H9 (cell line): Measurements from ENCODE around the gene GTF2F2. TPM values are rescaled to one million over a fixed set of nuclear protein-coding genes. Genes with fewer than 3 reads are reported as not detected.

ENCODE experiments used
- DNase-seq: peaks from one replicate; pipeline ENCODE4 v3.0.0-alpha.2; 2017
- H2AFZ ChIP-seq: one replicate; pipeline ENCODE4 v1.6.1; 2013; ENCODE audit warnings: mild to moderate bottlenecking, low read length, control low read depth, moderate library complexity
- H2AK5ac ChIP-seq: 2 replicates; pipeline ENCODE4 v1.6.1; 2013; ENCODE audit warnings: low read length, control low read depth, mixed read lengths; ENCODE audit not compliant: insufficient read length
- H2BK120ac ChIP-seq: one replicate; pipeline ENCODE4 v1.6.1; 2013; ENCODE audit warnings: low read depth, mild to moderate bottlenecking, low read length, control low read depth, inconsistent platforms; ENCODE audit not compliant: poor library complexity, severe bottlenecking
- H2BK12ac ChIP-seq: 2 replicates; pipeline ENCODE4 v1.6.1; 2013; ENCODE audit warnings: low read length, control low read depth, mixed read lengths, low read depth; ENCODE audit not compliant: insufficient read length
- H2BK15ac ChIP-seq: 2 replicates; pipeline ENCODE4 v1.6.1; 2013; ENCODE audit warnings: low read depth, low read length, control low read depth
- H2BK20ac ChIP-seq: one replicate; pipeline ENCODE4 v1.6.1; 2013; ENCODE audit warnings: low read depth, mild to moderate bottlenecking, low read length, control low read depth, inconsistent platforms; ENCODE audit not compliant: poor library complexity, severe bottlenecking
- H2BK5ac ChIP-seq: 2 replicates; pipeline ENCODE4 v1.6.1; 2013; ENCODE audit warnings: low read length, control low read depth, mixed read lengths; ENCODE audit not compliant: insufficient read length
- H3K14ac ChIP-seq: 2 replicates; pipeline ENCODE4 v1.6.1; 2013; ENCODE audit warnings: low read length, control low read depth; ENCODE audit not compliant: insufficient read depth
- H3K18ac ChIP-seq: 2 replicates; pipeline ENCODE4 v1.6.1; 2013; ENCODE audit warnings: low read depth, mild to moderate bottlenecking, mixed read lengths, low read length, control low read depth; ENCODE audit not compliant: insufficient read length
- H3K23ac ChIP-seq: 2 replicates; pipeline ENCODE4 v1.6.1; 2013; ENCODE audit warnings: low read length, control low read depth, mixed read lengths, low read depth; ENCODE audit not compliant: insufficient read length
- H3K23me2 ChIP-seq: 2 replicates; pipeline ENCODE4 v1.6.1; 2013; ENCODE audit warnings: low read depth, mild to moderate bottlenecking, mixed read lengths, low read length, control low read depth; ENCODE audit not compliant: insufficient read length, poor library complexity, severe bottlenecking
- H3K27ac ChIP-seq: 2 replicates; pipeline ENCODE4 v1.5.1; 2013; ENCODE audit warnings: low read length, control low read depth, mixed read lengths, low read depth; ENCODE audit not compliant: insufficient read length
- H3K27me3 ChIP-seq: 2 replicates; pipeline ENCODE4 v1.6.1; 2013; ENCODE audit warnings: low read length, control low read depth, inconsistent platforms; ENCODE audit not compliant: insufficient read depth
- H3K4ac ChIP-seq: 2 replicates; pipeline ENCODE4 v1.6.1; 2013; ENCODE audit warnings: low read depth, mild to moderate bottlenecking, control low read depth, inconsistent platforms, low read length, moderate library complexity
- H3K4me1 ChIP-seq: 2 replicates; pipeline ENCODE4 v1.6.1; 2013; ENCODE audit warnings: low read length, control low read depth, inconsistent platforms; ENCODE audit not compliant: insufficient read depth
- H3K4me2 ChIP-seq: 2 replicates; pipeline ENCODE4 v1.6.1; 2013; ENCODE audit warnings: low read length, control low read depth, mixed read lengths; ENCODE audit not compliant: insufficient read length, insufficient read depth
- H3K56ac ChIP-seq: 2 replicates; pipeline ENCODE4 v1.6.1; 2013; ENCODE audit warnings: low read depth, mild to moderate bottlenecking, mixed read lengths, low read length, control low read depth; ENCODE audit not compliant: insufficient read length
- H3K79me1 ChIP-seq: 2 replicates; pipeline ENCODE4 v1.6.1; 2013; ENCODE audit warnings: low read depth, mild to moderate bottlenecking, moderate library complexity, low read length, control low read depth, inconsistent platforms; ENCODE audit not compliant: insufficient read depth, poor library complexity, severe bottlenecking
- H3K79me2 ChIP-seq: 2 replicates; pipeline ENCODE4 v1.6.1; 2013; ENCODE audit warnings: low read length, control low read depth, inconsistent platforms; ENCODE audit not compliant: insufficient read depth
- H3K9ac ChIP-seq: 2 replicates; pipeline ENCODE4 v1.6.1; 2013; ENCODE audit warnings: low read length, control low read depth, mixed read lengths; ENCODE audit not compliant: insufficient read length; ENCODE audit errors: extremely low read depth
- H3K9me3 ChIP-seq: one replicate; pipeline ENCODE4 v1.6.1; 2013; ENCODE audit warnings: low read depth, low read length, inconsistent platforms; ENCODE audit not compliant: control insufficient read depth
- H3T11ph ChIP-seq: one replicate; pipeline ENCODE4 v1.6.1; 2013; ENCODE audit warnings: mild to moderate bottlenecking, low read length, control low read depth, inconsistent platforms
- H4K20me1 ChIP-seq: one replicate; pipeline ENCODE4 v1.6.1; 2013; ENCODE audit not compliant: control insufficient read depth, insufficient read length, insufficient read depth
- H4K5ac ChIP-seq: 2 replicates; pipeline ENCODE4 v1.6.1; 2013; ENCODE audit warnings: low read depth, mild to moderate bottlenecking, mixed read lengths, low read length, control low read depth; ENCODE audit not compliant: insufficient read length
- H4K8ac ChIP-seq: replicated peaks from 2 replicates; pipeline ENCODE4 v1.6.1; 2013; ENCODE audit warnings: low read length, control low read depth, mixed read lengths, low read depth; ENCODE audit not compliant: insufficient read length
- H4K91ac ChIP-seq: 2 replicates; pipeline ENCODE4 v1.6.1; 2013; ENCODE audit warnings: low read depth, mild to moderate bottlenecking, moderate library complexity, mixed read lengths, low read length, control low read depth; ENCODE audit not compliant: insufficient read length
- H3K27ac Mint-ChIP-seq, 3 experiments: 2 replicates in 2 of 3; 3 replicates in 1 of 3; pipeline ENCODE4 v1.8.0; 2020 to 2021; ENCODE audit warnings: mixed read lengths in 3 of 3, mild to moderate bottlenecking in 1 of 3, moderate library complexity in 1 of 3
- H3K27me3 Mint-ChIP-seq: 2 replicates; pipeline ENCODE4 v1.8.0; 2021; ENCODE audit warnings: low read depth, mild to moderate bottlenecking, moderate library complexity, mixed read lengths
- H3K36me3 Mint-ChIP-seq, 3 experiments: 2 replicates in 2 of 3; 3 replicates in 1 of 3; pipeline ENCODE4 v1.8.0; 2020 to 2021; ENCODE audit warnings: low read depth in 3 of 3, mixed read lengths in 3 of 3; ENCODE audit not compliant: insufficient read depth in 1 of 3
- H3K4me1 Mint-ChIP-seq, 2 experiments: 2 replicates each; pipeline ENCODE4 v1.8.0; 2020; ENCODE audit warnings: mixed read lengths in 2 of 2
- H3K4me3 Mint-ChIP-seq, 2 experiments: 2 replicates in 1 of 2; 3 replicates in 1 of 2; pipeline ENCODE4 v1.8.0; 2020 to 2021; ENCODE audit warnings: mild to moderate bottlenecking in 2 of 2, mixed read lengths in 2 of 2, moderate library complexity in 1 of 2
- H3K9me3 Mint-ChIP-seq, 2 experiments: 2 replicates in 1 of 2; 3 replicates in 1 of 2; pipeline ENCODE4 v1.8.0; 2020; ENCODE audit warnings: mild to moderate bottlenecking in 2 of 2, mixed read lengths in 2 of 2, moderate library complexity in 1 of 2
- CTCF ChIP-seq: fragments of 200-600 bp; sonication (generic); conservative IDR thresholded peaks from 3 replicates; pipeline ENCODE4 v1.8.0; 2021; ENCODE audit warnings: antibody characterized with exemption, mild to moderate bottlenecking
- WGBS: extraction: QIAGEN DNeasy Blood & Tissue Kit; methylation state at CpG from one replicate; pipeline ENCODE4 v1.1.7; 2013; ENCODE audit warnings: missing lambda C conversion rate, low lambda C conversion rate, mixed read lengths; ENCODE audit not compliant: insufficient read length; ENCODE audit errors: extremely low coverage; 5-methylcytosine and 5-hydroxymethylcytosine counted together
- total RNA-seq: library from RNA; stranded (reverse); gene quantifications from 2 replicates; pipeline ENCODE4 v1.2.1, GENCODE V29; 2021

Gene GTF2F2
- total RNA-seq, 1 experiment from 2014 or later = 29.6 TPM

- H2BK120ac ChIP-seq = no peak overlapping the region
- no peak overlapping the region for H2AFZ ChIP-seq
- no peak overlapping the region for H2BK5ac ChIP-seq
- H2BK15ac ChIP-seq = no peak overlapping the region
- no peaks in the 10 kb centered on the region for H3K79me2 ChIP-seq
- no peak overlapping the region for H3K27ac Mint-ChIP-seq
- no peak overlapping the region for H4K8ac ChIP-seq
- H3K14ac ChIP-seq = no peak overlapping the region
- no peaks in the 10 kb centered on the region for H3K23me2 ChIP-seq
- H3K18ac ChIP-seq = no peak overlapping the region
- H3K36me3 Mint-ChIP-seq = peaks cover 8 to 13% (median 12%) of the 10 kb centered on the region in 3 experiments; a peak in 5 of 7 replicates
- no peak overlapping the region for H2BK12ac ChIP-seq
- no peak overlapping the region for H2BK20ac ChIP-seq
- H4K20me1 ChIP-seq = no peaks in the 10 kb centered on the region
- H3T11ph ChIP-seq = no peak overlapping the region
- DNase-seq = no peak
- H3K23ac ChIP-seq = no peak overlapping the region
- H3K27me3 Mint-ChIP-seq = no peaks in the 10 kb centered on the region
- no peaks in the 10 kb centered on the region for H3K9me3 Mint-ChIP-seq
- no peak for TF ChIP-seq CTCF
- no peak overlapping the region for H3K4me3 Mint-ChIP-seq
- no peak overlapping the region for H2AK5ac ChIP-seq
- H3K79me1 ChIP-seq = no peaks in the 10 kb centered on the region
- H3K4ac ChIP-seq = no peak overlapping the region
- no peak overlapping the region for H3K9ac ChIP-seq
- no peak overlapping the region for H4K91ac ChIP-seq
- no peaks in the 10 kb centered on the region for H3K4me1 ChIP-seq
- no peak overlapping the region for H3K4me2 ChIP-seq
- WGBS = no CpG with 5 or more reads among the region's 1 CpG
- no peak overlapping the region for H4K5ac ChIP-seq
- H3K27ac ChIP-seq = no peak overlapping the region
- H3K56ac ChIP-seq = no peak overlapping the region
- H3K27me3 ChIP-seq = no peaks in the 10 kb centered on the region
- peaks cover 2 to 9% of the 10 kb centered on the region in 2 experiments for H3K4me1 Mint-ChIP-seq
- H3K9me3 ChIP-seq = no peaks in the 10 kb centered on the region
Observed at GRCh38 chr13:45256254-45256653, 135.9 kb downstream of the GTF2F2 start.
